Measurements from ENCODE around the gene NCBP2L.

The NCBP2L gene

GRCh38 chrX:107734646-107735045 lies 42.9 kb upstream of the NCBP2L start:
- TF ChIP-seq, protein P1, sequence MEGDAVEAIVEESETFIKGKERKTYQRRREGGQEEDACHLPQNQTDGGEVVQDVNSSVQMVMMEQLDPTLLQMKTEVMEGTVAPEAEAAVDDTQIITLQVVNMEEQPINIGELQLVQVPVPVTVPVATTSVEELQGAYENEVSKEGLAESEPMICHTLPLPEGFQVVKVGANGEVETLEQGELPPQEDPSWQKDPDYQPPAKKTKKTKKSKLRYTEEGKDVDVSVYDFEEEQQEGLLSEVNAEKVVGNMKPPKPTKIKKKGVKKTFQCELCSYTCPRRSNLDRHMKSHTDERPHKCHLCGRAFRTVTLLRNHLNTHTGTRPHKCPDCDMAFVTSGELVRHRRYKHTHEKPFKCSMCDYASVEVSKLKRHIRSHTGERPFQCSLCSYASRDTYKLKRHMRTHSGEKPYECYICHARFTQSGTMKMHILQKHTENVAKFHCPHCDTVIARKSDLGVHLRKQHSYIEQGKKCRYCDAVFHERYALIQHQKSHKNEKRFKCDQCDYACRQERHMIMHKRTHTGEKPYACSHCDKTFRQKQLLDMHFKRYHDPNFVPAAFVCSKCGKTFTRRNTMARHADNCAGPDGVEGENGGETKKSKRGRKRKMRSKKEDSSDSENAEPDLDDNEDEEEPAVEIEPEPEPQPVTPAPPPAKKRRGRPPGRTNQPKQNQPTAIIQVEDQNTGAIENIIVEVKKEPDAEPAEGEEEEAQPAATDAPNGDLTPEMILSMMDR (IDR thresholded peaks at IDR 0.05): no peak

DNA sequence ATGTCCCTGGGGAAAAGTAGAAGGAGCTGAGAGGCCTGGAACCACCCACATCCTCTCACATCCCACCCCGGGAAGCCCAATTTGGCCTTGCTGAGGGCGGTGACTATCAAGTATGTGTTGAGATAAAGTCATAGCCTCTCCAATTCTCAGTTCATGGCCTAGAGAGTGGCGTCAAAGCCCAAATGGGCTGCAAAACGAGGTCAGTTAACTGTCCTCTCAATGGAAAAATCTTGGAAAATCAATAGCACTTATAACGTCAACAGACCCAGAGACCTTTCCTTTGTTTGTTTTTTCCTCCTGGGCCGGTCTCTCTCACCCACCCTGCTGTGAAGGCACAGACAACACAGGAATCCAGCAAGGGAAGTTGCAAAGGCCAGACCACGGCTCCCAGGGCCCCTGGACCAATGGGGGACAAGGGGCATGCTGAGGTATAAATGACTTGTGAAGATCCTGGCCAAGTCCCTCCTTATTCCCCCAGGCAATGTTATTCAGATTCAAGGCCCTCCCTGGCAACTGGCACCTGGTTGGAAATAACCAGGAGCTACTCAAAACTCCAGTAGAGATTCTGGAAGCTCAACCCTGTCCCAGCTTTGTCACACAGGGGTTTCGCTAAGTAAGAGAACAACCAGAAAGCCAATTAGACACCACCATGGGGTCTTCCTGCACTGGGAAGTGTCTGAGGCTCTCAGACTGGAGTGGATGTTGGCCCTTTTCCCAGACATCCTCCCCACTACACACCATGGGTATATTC lies 40.6 kb upstream of the NCBP2L start:
- TF ChIP-seq, protein P1 (IDR thresholded peaks at IDR 0.05): no peak

- TF ChIP-seq, protein P1 (IDR thresholded peaks at IDR 0.05): no peak
These were observed 39.3 kb upstream of the NCBP2L start for GRCh38 chrX:107738272-107738671.

GRCh38 chrX:107738768-107739167 lies 38.8 kb upstream of the NCBP2L start:
- TF ChIP-seq, protein P1 (IDR thresholded peaks at IDR 0.05): no peak

GRCh38 chrX:107739541-107739940 lies 38.0 kb upstream of the NCBP2L start:
- TF ChIP-seq, protein P1 (IDR thresholded peaks at IDR 0.05): no peak

DNA sequence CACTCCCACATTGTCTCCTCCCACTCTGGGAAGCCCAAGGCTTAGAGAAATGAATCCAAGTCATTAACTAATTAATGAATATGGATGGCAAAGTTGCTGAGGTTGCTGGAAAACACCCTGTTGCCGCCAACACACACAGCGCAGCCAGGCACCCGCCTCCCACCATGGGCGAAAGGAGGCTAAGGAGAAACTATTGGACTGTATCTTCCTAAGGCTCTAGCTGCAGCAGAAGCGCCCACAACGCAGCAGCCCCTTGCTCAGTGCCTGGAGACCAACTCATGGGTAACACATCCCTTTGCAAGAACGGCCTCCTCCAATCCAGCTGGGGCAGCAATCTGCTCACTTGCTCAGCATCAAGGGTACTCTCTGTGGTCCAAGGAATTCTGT lies 36.1 kb upstream of the NCBP2L start:
- TF ChIP-seq, protein P1 (IDR thresholded peaks at IDR 0.05): no peak

DNA sequence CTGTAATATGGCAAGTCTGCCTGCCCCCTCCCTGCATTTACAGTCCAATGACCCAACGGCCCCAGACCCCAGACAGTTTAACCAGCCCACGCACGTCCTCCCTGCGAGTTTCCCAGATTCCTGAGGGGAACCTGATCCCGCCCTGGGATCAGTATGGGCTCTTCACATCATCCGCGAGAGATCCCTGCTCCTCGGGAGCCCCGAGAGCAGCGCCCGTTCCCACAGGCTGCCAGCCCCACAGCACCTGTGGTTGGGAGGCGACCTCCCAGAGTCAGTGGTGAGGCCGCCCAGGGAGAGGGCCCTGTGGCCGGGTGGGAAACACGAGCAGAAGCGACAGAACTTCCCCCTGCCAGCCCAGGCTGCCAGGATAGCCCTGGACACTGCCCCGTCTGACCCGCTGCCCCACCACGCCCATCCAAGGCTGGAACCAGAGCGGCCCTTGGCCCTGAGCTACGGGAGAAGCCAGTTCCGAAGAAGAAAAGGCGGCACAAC lies 34.8 kb upstream of the NCBP2L start:
- TF ChIP-seq, protein P1 (IDR thresholded peaks at IDR 0.05): no peak
